SK-N-SH (cell line): ENCODE results near the gene LGI4. TPM values are rescaled to one million over a fixed set of nuclear protein-coding genes. Genes with fewer than 3 reads are reported as not detected.

Source experiments
- CTCF ChIA-PET: fragments of 300-600, 350-600 bp; formaldehyde crosslinking; extraction: SDS; loops from one replicate; lab custom pipeline; 2021; lab: Yijun Ruan, JAX
- POLR2A ChIA-PET: fragments of 350-600 bp; sonication (Branson Sonifier 250); formaldehyde crosslinking; extraction: SDS; loops from one replicate; lab custom pipeline; 2020; ENCODE audit warnings: antibody characterized with exemption, inconsistent platforms; lab: Yijun Ruan, JAX
- DNase-seq: peaks from one replicate; pipeline ENCODE4 v3.0.0; 2012
- H2AFZ ChIP-seq: fragments of 200-600 bp; sonication (generic); 2 replicates; pipeline ENCODE4 v1.8.1; 2016; ENCODE audit warnings: antibody characterized with exemption, mild to moderate bottlenecking, low read depth
- H3F3A ChIP-seq: fragments of 200-600 bp; sonication (generic); replicated peaks from 2 replicates; pipeline ENCODE3; 2016; ENCODE audit warnings: antibody characterized with exemption, mild to moderate bottlenecking; ENCODE audit not compliant: insufficient read depth
- H3K27ac ChIP-seq, 2 experiments: fragments of 200-500 bp in 1 of 2; fragments of 200-600 bp in 1 of 2; sonication (Bioruptor generic) in 1 of 2; sonication (generic), shearing (Covaris generic) in 1 of 2; 2 replicates each; pipeline versions ENCODE4 v1.5.1 to v1.6.1; 2014 to 2016; ENCODE audit warnings: low read depth in 2 of 2, inconsistent platforms in 1 of 2, low read length in 1 of 2, mild to moderate bottlenecking in 1 of 2, mixed read lengths in 1 of 2
- H3K27me3 ChIP-seq: fragments of 200-600 bp; sonication (generic), shearing (Covaris generic); 2 replicates; pipeline ENCODE4 v1.6.1; 2016; ENCODE audit warnings: mixed run types; ENCODE audit not compliant: insufficient read depth
- H3K36me3 ChIP-seq, 2 experiments: fragments of 200-500 bp in 1 of 2; fragments of 200-600 bp in 1 of 2; sonication (Bioruptor generic) in 1 of 2; sonication (generic) in 1 of 2; replicated peaks in 1 of 2; 2 replicates each; pipeline versions ENCODE3 to v1.5.1; 2014 to 2016; ENCODE audit warnings: low read length in 1 of 2, mild to moderate bottlenecking in 1 of 2; ENCODE audit not compliant: insufficient read depth in 2 of 2, control insufficient read depth in 1 of 2
- H3K4me1 ChIP-seq, 2 experiments: fragments of 200-500 bp in 1 of 2; fragments of 200-600 bp in 1 of 2; sonication (Bioruptor generic) in 1 of 2; sonication (generic), shearing (Covaris generic) in 1 of 2; 2 replicates each; pipeline versions ENCODE4 v1.5.1 to v1.6.1; 2014 to 2016; ENCODE audit warnings: low read depth in 1 of 2, low read length in 1 of 2, mixed run types in 1 of 2; ENCODE audit not compliant: insufficient read depth in 2 of 2, control insufficient read depth in 1 of 2
- H3K4me2 ChIP-seq: fragments of 200-600 bp; sonication (generic), shearing (Covaris generic); 2 replicates; pipeline ENCODE4 v1.6.1; 2017; ENCODE audit warnings: mixed run types
- H3K4me3 ChIP-seq, 2 experiments: fragments of 200-500 bp in 1 of 2; fragments of 200-600 bp in 1 of 2; sonication (Bioruptor generic) in 1 of 2; sonication (generic), shearing (Covaris generic) in 1 of 2; 2 replicates each; pipeline versions ENCODE4 v1.5.1 to v1.8.1; 2014 to 2016; ENCODE audit warnings: low read depth in 2 of 2, inconsistent platforms in 1 of 2, low read length in 1 of 2, mild to moderate bottlenecking in 1 of 2, mixed read lengths in 1 of 2, moderate library complexity in 1 of 2
- H3K79me2 ChIP-seq: fragments of 200-600 bp; sonication (generic); 2 replicates; pipeline ENCODE4 v1.8.1; 2017; ENCODE audit warnings: mild to moderate bottlenecking; ENCODE audit not compliant: insufficient read depth
- H3K9ac ChIP-seq: fragments of 200-600 bp; sonication (generic); 2 replicates; pipeline ENCODE4 v1.6.1; 2017; ENCODE audit warnings: mixed run types
- H3K9me2 ChIP-seq: fragments of 200-600 bp; sonication (generic); 2 replicates; pipeline ENCODE4 v1.6.1; 2017; ENCODE audit warnings: mixed run types
- H3K9me3 ChIP-seq: fragments of 200-600 bp; sonication (generic); 2 replicates; pipeline ENCODE4 v1.6.1; 2017; ENCODE audit warnings: mixed run types, mild to moderate bottlenecking, moderate library complexity
- H4K20me1 ChIP-seq: fragments of 200-600 bp; sonication (generic); 2 replicates; pipeline ENCODE4 v1.6.1; 2017; ENCODE audit warnings: mild to moderate bottlenecking, mixed run types; ENCODE audit not compliant: insufficient read depth
- CHD2 ChIP-seq: fragments of 150-350 bp; IDR thresholded peaks from 2 replicates; pipeline ENCODE4 v1.6.1; 2018; ENCODE audit warnings: low read length; ENCODE audit not compliant: partially characterized antibody
- CTCF ChIP-seq: fragments of 200-600 bp; sonication (generic); IDR thresholded peaks from 2 replicates; pipeline ENCODE4 v1.6.1; 2017; ENCODE audit warnings: antibody characterized with exemption, mild to moderate bottlenecking, moderate library complexity
- ELF1 ChIP-seq: IDR thresholded peaks from 2 replicates; pipeline ENCODE4 v1.4.0; 2012
- EP300 ChIP-seq, 2 experiments: IDR thresholded peaks; 2 replicates each; pipeline versions ENCODE4 v1.4.0 to v1.6.1; 2012; ENCODE audit warnings: borderline replicate concordance in 1 of 2, low read depth in 1 of 2, low read length in 1 of 2
- EZH2phosphoT487 ChIP-seq: fragments of 200-600 bp; sonication (generic); IDR thresholded peaks from 2 replicates; pipeline ENCODE4 v1.6.1; 2017; ENCODE audit warnings: low read depth, mixed run types, mild to moderate bottlenecking, antibody characterized with exemption, moderate library complexity, borderline replicate concordance
- FOSL2 ChIP-seq: IDR thresholded peaks from 2 replicates; pipeline ENCODE4 v1.4.0; 2012; ENCODE audit warnings: low read depth, mild to moderate bottlenecking, moderate library complexity, borderline replicate concordance
- GABPA ChIP-seq: IDR thresholded peaks from 2 replicates; pipeline ENCODE4 v1.4.0; 2012; ENCODE audit warnings: low read depth, mild to moderate bottlenecking
- IRF3 ChIP-seq: fragments of 150-350 bp; IDR thresholded peaks from 2 replicates; pipeline ENCODE4 v1.6.1; 2016; ENCODE audit warnings: mild to moderate bottlenecking, low read depth, low read length
- MEF2A ChIP-seq: IDR thresholded peaks from 2 replicates; pipeline ENCODE4 v1.4.0; 2012; ENCODE audit warnings: low read depth, borderline replicate concordance
- NFIC ChIP-seq: IDR thresholded peaks from 2 replicates; pipeline ENCODE4 v1.4.0; 2012; ENCODE audit warnings: borderline replicate concordance
- PBX3 ChIP-seq: IDR thresholded peaks from 2 replicates; pipeline ENCODE4; 2012
- POLR2AphosphoS5 ChIP-seq: IDR thresholded peaks from 2 replicates; pipeline ENCODE4 v1.6.1; 2012; ENCODE audit warnings: low read depth, low read length
- RAD21 ChIP-seq: IDR thresholded peaks from 2 replicates; pipeline ENCODE4 v1.6.1; 2012; ENCODE audit warnings: mild to moderate bottlenecking, low read length
- REST ChIP-seq: IDR thresholded peaks from 2 replicates; pipeline ENCODE4 v1.6.1; 2012; ENCODE audit warnings: mild to moderate bottlenecking, low read depth, low read length, moderate library complexity
- SMC3 ChIP-seq: IDR thresholded peaks from 2 replicates; pipeline ENCODE4 v1.6.1; 2012; ENCODE audit warnings: low read depth, low read length, improper control_type of control experiment
- TCF12 ChIP-seq: IDR thresholded peaks from 2 replicates; pipeline ENCODE4 v1.4.0; 2012
- USF1 ChIP-seq: IDR thresholded peaks from 2 replicates; pipeline ENCODE4 v1.4.0; 2012; ENCODE audit warnings: low read depth, borderline replicate concordance
- USF2 ChIP-seq: fragments of 150-350 bp; IDR thresholded peaks from 2 replicates; pipeline ENCODE4 v1.6.1; 2017; ENCODE audit warnings: antibody characterized with exemption, low read length, low read depth, borderline replicate concordance
- WGBS: methylation state at CpG from one replicate; pipeline ENCODE4 v1.1.6; 2017; ENCODE audit warnings: low lambda C conversion rate; 5-methylcytosine and 5-hydroxymethylcytosine counted together
- polyA plus RNA-seq, 3 experiments: library from polyadenylated mRNA; depleted of rRNA; stranded (reverse); fragments of >200 nt; gene quantifications; 2 replicates each; pipeline ENCODE4 v1.2.3, GENCODE V29; 2012

LGI4 gene
- polyA plus RNA-seq, 1 of the 3 experiments (the other 2 are of a cell fraction) = 0.05 TPM

- H3F3A ChIP-seq = no peaks in the 10 kb centered on the region
- peaks cover 0 to 8% of the 10 kb centered on the region in 2 experiments; a peak in 1 of 4 replicates for H3K4me1 ChIP-seq
- TF ChIP-seq CHD2 (no peak), REST (no peak), EZH2phosphoT487 (no peak), TCF12 (no peak), RAD21 (no peak), FOSL2 (no peak), MEF2A (no peak), USF1 (no peak), IRF3 (no peak), SMC3 (no peak), USF2 (no peak), GABPA (no peak), ELF1 (no peak), NFIC (no peak), CTCF (no peak), POLR2AphosphoS5 (no peak), EP300 (IDR thresholded peaks at IDR 0.05; ENCODE audit: borderline replicate concordance in 1 of 2, low read depth in 1 of 2, low read length in 1 of 2) (no peak), PBX3 (no peak)
- TF ChIP-seq, all 33 proteins: peak for 0
- no peaks in the 10 kb centered on the region for H3K79me2 ChIP-seq
- DNase-seq = no peak
- no peaks in the 10 kb centered on the region for H3K36me3 ChIP-seq
- ChIA-PET CTCF (interaction anchor here (0.9 to 2.8 kb wide), 4 partner anchors 16 to 52 kb away, joined by 3 to 14 read pairs (median 10); partner anchors contain the start of genes FXYD7 and LGI4), POLR2A (no interaction called here)
- no peaks in the 10 kb centered on the region; the same call in 1 of the 2 replicates for H3K27me3 ChIP-seq
- H3K27ac ChIP-seq = no peak overlapping the region
- H3K4me2 ChIP-seq = no peak overlapping the region
- H3K9me2 ChIP-seq = no peaks in the 10 kb centered on the region
- H3K9ac ChIP-seq = no peak overlapping the region
- no peaks in the 10 kb centered on the region for H4K20me1 ChIP-seq
- H3K4me3 ChIP-seq = no peak overlapping the region
- no peak overlapping the region for H2AFZ ChIP-seq
- no peaks in the 10 kb centered on the region for H3K9me3 ChIP-seq
- 81% methylated on average over 14 of the region's 14 CpGs for WGBS
These were observed 15.8 kb downstream of the LGI4 start for GRCh38 chr19:35119091-35119490.
